NCI-H2196 (cell line): Measurements from ENCODE around the gene P4HTM.
A peak's percentile ranks its signal among the peaks of the same experiment; 100 is the strongest.

Source experiments
- DNase-seq: peaks from one replicate; lab custom pipeline; 2025; ENCODE audit not compliant: unreplicated experiment; lab: John Stamatoyannopoulos, UW

Gene P4HTM

DNA sequence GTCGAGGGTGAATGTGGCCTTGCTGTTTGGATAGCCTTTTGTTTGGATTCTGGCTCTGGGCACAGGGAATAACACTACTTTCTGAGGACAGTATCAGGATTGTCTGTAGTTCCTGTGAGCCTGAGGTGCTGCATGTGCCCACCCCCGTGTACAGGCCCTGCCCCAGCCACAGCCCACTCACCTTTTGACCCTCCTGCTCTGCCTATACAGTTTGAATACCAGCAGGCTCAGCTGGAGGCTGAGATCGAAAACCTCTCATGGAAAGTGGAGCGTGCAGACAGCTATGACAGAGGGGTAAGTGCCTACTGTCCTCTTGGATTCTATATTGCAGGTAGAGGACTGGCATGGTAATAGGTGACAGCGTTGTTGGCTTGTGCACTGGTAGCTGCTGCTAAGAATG lies 7.4 kb upstream of the P4HTM start:
- no peak for DNase-seq

DNA sequence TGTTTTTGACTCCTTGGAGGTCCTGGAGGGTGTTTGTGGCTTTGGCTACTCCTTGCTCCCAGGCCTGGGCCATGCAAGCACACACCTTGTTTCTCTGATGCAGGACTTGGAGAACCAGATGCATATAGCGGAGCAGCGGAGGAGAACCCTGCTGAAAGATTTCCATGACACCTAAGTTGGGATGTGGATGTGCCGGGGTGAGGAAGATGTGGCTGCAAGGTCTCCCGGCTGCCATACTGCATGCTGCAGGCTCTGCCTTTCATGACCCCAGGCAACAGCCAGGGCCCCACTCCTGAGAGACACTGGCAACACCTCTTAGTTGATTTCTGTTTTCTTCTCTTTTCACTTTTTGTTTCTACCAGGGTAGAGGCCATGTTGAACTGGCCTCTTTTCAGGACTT lies 6.9 kb upstream of the P4HTM start:
- DNase-seq = no peak

DNA sequence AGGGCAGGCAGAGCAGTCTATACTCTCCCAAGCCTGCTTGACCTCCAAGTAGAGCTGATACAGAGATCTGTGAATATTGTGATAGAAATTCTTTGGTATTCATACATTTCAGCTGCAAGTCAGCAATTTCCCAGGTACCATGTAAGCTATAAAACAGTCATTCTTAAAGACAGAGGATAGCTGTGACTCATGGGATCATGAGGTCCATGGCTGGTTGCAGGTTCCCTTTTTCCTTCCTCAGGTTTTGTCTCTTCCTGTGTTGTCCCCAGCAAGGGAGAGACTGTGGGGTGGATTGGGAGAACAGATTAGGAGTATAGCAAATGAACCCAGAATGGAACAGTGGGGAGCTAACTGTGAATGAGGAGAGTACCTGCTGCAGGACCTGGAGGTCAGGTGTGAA lies 5.4 kb upstream of the P4HTM start:
- no peak for DNase-seq

DNA sequence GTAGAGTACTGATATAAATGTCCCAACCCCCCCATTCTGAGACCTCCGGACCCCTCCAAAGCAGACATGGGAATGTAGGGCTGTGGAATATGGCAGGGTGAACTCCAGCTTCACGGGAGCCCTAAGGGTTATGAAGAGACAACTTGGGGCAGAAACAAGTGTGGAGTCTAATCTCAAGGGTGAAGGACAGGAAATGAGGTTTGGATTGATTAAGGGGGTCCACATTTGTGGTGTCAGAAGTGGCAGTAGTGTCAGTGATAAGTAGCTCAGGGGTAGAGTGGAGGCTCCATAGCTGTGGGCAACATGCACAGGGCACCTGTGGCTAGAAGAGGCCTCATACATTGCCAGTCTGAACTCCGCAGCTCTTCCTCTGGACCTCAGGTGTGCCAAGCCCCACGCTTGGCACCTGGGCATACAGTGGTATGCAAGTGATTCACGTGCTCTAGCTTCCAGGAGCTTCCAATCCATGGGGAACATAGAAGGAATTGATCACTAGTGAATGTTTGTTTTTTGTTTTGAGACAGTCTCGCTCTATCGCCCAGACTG lies 4.1 kb upstream of the P4HTM start:
- no peak for DNase-seq

DNA sequence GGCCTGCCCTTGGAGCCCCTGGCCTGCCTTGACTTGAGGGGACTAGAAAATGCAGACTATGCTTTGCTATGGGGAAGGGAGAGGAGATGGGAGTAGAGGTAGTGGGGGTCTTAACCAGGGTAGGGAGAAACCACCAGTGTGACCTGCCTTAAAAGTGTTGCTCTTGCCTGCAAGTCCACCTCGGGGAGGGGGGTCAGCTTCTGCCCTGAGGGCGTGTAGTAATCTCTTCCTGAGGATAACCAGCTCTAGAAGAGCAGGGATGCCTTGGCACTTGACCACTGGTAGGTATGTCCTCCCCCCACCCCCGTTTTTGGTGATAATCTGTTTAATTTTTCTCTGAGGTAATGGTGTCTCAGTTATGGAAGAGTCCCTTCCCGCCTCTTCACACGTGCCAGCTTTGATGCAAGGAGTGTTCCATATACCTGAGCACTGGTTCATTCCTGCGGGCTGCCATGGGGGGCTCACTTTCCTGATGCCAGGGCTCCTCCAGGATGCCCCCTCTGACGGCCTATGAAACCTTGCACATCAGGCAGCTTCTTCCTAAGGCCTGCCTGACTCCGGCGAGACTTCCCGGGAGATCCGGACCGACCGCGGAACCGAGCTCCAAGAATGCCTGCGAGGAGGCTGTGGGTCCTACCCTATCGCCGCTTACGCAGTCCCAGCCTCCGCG lies 780 bp upstream of the P4HTM start:
- DNase-seq = no peak

DNA sequence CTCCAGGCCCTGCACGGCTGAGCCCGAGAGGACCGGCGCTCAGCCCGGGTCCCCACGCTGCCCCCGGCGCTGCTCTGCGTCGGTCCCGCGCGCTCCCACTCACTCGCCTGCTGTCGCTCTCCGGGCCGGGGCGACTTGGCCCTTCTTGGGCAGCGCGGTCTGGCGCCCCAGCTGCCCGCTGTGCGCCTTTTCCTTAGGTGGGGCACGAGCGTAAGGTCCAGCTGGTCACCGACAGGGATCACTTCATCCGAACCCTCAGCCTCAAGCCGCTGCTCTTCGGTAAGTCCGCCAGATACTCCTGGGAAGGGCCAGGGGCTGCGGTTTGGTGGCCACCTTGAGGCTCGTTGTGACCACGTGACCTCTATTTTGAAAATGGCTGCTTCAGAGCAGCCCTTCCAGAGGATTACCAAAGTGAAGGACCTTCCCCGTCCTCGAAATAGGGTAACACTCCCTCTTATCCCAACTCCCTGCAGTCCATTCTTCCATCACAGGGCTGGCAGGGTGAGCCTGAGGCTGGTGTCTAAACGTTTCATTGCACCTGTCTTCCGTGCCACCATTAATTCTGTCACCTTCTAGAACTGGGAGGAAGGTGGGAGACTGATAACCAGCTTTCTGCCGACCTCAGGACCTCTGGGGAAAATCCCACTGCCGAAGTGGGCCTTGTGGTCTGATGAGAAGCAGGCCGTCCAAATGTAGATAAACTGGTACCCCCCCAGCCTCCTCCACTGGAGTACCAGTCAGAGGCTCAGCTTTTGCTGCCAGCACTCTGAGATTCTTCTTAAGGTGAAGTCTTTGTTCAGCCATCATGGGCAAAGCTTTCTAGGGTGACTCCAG lies 812 bp downstream of the P4HTM start:
- DNase-seq = peak; percentile 29

DNA sequence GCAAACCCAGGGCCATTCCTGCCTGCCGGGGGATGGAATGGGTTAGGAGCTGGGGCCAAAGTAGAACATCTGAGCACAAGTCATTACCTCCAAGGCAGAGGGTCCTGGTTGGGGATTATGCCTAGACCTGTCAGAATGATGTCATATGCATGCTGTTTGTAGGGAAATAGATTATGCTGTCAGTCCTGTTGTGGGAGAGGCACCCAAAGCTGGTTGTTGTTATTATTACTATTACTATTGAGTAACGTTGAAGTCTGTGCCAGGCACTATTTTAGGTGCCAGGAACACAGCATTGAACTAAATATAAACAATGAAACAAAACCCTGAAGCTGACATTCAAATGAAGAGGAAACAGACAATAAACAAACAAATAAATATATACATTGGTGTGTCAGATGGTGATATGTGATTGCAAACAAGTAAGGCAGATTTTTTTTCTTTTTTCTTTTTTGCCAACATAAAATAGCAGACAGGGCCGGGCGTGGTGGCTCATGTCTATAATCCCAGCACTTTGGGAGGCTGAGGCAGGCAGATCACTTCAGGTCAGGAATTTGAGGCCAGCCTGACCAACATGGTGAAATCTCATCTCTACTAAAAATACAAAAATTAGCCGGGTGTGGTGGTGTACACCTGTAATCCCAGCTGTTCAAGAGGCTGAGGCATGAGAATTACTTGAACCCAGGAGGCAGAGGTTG lies 2.0 kb downstream of the P4HTM start:
- DNase-seq = no peak

DNA sequence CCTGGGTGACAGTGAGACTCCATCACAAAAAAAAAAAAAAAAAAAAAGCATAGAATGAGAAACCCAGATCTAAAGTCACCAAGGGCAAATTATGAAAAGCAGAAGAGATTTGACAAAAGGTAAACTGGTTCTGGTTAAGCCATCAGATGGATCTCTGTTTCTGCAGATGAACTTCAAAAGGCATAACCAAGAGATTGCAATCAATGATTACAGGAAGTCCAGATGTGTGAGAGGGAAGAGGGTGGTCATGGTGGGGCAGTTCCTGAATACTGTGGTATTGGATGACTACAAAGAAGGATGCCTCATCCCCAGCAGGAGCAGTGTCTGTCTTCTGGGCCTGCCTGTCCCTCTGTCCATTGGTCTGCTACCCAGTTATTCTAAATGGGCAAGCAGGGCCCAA lies 3.8 kb downstream of the P4HTM start:
- no peak for DNase-seq

DNA sequence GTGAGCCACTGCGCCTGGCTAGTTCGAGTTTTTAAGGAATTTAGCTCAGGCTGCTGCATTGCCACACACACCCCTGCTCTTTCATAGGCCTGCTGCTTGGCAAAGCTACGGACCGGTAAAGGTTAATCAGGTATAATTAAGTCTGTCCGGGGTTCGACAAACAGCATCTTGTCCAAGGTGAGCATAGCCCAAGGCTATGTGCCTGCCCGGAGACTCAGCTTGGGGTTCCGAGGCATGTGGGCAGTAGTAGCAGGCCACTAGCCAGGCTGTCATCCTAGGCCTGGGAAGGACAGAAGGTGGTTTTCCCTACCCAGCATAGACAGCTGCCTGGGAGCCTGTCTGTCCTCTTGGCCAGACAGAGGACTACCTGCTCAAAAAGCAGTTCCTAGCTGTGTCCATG lies 6.6 kb downstream of the P4HTM start:
- no peak for DNase-seq

DNA sequence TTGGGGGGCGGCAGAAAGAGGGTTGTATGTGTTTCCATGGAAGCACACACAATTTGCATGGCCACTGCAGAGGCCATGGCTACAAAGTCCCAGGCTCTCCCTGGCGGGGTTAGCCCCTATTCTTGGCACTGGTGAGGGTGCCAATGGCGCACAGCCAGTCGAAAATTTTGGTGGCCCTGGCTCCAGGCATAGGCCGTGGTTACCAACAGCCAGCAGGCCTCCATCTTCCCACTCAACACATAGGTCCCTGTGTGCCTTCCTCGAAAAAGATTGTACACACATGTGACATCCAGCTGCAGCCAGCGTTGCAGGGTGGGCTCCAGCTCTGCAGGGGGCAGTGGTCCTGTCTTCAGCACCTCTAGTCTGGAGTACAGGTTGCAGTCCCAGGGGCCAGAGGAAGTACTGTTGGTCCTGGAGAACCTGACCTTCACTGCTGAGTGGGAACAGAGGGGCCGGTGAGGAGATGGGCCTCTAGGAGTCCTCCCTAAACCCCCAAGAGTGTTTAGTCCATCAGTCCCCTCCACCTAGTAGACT lies 7.1 kb downstream of the P4HTM start:
- DNase-seq = no peak

DNA sequence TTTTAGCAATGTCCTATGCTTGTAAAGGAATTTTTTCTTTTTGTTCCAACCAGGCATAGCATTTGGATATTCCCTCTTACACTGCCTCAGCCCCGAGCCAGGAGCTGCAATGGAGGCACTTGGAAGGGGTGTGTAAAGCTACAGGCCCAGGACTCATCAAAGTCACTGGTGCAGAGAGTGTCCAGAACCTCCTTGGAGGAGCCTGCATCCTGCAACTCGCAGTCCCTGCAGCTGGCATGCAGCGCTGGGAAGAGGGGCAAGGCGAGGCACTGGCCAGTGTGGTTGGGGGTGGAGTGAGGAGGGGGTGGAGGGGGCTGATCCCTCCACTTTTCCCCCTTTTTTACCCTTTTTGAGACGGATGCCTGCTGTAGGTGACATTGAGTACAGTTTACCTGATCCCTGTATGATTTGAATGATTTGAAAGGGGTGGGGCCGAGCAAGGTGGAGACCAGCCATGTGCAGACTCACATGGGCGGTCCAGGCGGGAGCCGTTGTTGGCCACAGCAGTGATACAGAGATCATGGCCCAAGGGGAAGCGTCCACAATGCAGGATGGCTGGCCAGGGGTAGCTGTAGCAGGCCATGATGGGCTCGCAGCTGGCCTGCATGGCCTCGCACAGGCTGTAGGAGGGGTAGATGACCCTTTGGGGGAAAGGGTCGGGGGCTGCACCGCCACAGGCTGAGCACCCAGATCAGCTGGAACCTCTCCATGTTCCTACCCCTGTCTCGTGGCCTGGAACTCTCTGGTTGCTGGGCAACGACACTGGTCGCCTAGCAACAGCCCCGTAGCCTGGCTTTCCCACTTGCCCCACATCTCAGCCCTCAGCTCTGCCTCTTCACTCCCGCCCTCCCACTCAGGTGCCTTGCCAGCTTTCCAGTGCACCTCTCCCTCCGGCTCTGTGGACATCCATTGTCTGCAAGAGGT lies 7.9 kb downstream of the P4HTM start:
- peak; percentile 48 for DNase-seq

DNA sequence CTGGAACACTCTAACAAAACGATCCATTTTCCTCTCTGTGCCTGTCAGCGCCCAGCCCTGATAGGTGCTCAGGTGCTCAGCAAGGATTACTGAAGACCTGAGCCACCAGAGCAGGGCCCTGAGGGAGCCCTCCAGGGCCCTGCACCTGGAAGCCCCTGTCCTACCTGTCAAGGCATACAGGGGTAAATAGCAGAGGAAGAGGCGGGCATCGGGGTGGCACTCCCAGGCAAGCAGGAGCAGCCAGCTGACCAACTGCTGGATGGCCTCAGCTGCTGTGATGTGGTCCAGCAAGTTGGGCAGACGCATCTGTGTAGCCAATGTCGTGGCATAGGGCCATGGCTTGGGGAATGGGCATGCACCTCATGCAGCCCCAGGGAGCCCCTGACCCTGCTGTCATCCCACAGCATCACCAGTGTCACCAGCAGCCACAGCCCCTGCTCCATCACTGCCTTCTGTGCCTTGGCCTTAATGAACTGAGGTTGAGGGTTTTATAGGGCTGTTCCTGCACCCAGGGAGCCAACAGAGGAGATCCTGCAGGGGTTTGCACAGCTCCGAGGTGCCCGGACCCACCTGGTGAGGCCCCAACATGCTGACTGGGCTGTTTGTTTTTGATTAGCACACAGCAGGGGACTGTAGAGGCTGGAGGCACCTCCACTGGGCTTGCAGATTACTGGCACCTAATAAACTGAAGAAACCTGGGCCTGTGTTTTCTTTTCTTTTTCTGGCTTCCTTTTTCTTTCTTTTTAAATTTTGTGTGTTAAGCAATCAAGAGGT lies 9.2 kb downstream of the P4HTM start:
- no peak for DNase-seq

DNA sequence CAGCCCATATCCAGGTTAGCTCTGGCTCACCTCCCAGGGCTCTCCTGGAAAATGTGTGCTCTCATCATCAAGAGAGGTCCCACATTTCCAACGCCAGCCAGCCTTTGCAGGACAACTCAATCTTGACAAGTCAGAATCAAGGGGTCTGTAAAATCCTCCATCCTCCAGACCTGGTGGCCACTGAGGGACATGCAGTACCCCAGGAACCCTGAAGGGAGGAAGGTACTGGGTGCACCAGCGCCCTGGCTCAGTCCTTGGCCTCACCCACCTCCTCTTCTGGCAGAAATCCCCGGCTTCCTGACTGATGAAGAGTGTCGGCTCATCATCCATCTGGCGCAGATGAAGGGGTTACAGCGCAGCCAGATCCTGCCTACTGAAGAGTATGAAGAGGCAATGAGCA lies 11.1 kb downstream of the P4HTM start:
- DNase-seq = no peak

DNA sequence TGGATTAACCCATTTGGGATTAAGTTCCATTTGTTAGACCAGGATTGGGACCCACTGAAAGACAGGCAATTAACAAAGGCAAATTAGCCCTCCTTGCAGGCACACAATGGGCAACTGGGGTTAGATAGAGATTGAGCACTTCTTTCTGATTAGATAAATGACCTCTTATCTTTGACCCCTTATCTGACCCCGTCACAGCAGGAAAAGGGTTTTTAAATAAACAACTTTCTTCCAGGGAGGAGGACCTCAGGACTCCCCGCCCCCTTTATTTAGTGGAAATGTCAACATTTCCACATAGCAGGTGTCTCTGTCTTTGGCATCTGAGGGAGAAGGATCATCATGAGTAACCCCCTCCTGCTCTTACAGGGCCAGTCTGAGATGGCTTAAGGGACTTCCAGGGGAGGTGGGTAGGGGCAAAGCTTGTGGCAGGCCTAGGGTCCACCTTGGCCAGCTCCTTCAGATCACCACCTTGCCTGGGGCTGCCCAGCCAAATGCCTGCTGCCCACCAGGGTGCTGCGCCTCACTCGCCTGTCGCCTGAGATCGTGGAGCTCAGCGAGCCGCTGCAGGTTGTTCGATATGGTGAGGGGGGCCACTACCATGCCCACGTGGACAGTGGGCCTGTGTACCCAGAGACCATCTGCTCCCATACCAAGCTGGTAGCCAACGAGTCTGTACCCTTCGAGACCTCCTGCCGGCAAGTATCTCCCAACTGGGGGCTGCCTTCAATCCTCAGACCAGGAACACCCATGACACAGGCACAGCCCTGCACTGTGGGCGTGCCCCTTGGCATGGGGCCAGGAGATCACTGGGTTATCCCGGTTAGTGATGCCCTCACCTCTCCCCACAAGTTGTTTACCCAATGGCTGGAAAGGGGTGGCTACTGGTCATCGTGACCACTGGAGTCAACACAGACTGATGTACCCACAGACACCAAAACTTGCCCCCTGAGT lies 14.6 kb downstream of the P4HTM start:
- peak; percentile 36 for DNase-seq

DNA sequence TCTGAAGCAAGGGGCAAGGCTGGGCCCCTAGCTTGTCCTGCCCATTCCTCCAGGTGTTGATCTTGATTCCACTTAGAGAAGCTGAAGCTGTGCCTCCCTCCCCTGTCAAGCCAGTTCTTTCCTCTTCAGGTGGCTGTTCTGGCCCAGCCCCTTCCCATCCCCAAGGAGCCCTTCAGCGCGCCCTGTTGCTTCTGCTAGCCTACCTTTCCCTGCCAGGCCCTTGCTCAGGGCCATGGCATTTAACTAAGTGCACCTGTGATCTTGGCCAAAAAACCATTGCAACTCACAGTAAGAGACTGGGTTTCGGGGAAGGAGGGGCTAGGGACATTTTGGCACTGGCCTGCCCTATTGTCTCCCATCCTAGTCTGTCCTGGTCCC lies 15.3 kb downstream of the P4HTM start:
- no peak for DNase-seq

DNA sequence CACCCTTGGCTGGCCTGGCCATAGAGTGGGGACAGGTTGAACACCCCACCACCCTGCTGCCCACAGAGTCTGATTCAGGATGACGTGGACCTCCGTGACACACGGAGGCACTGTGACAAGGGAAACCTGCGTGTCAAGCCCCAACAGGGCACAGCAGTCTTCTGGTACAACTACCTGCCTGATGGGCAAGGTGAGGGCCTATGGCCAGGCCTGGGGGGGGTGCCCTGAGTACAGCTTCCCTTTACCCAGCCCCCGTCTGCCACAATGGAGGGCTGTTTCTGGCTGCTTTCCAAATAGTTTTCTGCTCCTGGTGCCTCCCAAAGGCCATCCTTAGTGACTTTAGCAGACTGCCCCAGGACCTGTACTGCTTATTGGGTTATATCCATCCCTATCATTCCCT lies 16.0 kb downstream of the P4HTM start:
- DNase-seq = no peak

DNA sequence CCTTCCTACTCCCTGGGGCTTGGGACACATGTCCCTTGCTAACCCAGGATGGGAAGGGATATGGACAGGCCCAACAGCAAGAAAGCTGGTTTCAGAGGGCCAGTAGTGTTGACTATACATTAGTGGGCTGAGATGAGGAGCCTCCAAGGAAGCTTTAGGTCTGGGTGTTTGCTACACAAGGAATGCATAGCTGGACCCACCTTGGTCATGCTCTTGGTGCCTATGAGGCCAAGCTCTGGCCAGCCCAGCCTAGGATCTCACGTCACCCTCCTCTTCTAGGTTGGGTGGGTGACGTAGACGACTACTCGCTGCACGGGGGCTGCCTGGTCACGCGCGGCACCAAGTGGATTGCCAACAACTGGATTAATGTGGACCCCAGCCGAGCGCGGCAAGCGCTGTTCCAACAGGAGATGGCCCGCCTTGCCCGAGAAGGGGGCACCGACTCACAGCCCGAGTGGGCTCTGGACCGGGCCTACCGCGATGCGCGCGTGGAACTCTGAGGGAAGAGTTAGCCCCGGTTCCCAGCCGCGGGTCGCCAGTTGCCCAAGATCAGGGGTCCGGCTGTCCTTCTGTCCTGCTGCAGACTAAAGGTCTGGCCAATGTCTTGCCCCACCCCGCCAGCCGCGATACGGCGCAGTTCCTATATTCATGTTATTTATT lies 16.5 kb downstream of the P4HTM start:
- no peak for DNase-seq
